Stimulated activated CD4-positive, alpha-beta T cell treated with anti-CD3 and anti-CD28 coated beads, Interleukin-1b, Interleukin-23, amount 100 ng/mL, for 1 hour (primary cell): ENCODE results near the gene DLG2.

Experiments used
- DNase-seq, 2 donors: peaks; one replicate each; pipeline ENCODE4 v3.0.0-alpha.2; 2020; ENCODE audit warnings: low read depth in 2 of 2

The DLG2 gene

GRCh38 chr11:84270466-84270865 lies 1356.7 kb downstream of the DLG2 start:
- no peak for DNase-seq

GRCh38 chr11:84264066-84264465 lies 1363.1 kb downstream of the DLG2 start:
- DNase-seq: no peak

DNA sequence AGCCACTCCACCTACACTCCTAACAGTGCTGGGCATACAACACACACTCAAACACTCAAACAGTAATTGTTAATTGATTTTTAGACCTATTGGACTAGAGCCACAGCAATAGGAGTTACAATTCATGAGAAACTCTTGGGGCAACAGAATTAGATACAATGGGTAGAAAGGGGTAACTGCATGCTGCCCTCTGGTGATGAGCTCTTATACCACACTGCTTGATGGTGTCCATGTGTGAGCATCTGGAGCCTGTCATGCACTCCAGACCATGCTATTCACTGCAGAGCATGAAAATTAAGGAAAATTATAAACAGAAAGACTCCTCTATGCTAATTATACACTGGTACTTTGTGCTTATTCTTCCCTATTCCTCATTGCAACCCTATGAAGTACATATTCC lies 1365.4 kb downstream of the DLG2 start:
- DNase-seq: no peak

DNA sequence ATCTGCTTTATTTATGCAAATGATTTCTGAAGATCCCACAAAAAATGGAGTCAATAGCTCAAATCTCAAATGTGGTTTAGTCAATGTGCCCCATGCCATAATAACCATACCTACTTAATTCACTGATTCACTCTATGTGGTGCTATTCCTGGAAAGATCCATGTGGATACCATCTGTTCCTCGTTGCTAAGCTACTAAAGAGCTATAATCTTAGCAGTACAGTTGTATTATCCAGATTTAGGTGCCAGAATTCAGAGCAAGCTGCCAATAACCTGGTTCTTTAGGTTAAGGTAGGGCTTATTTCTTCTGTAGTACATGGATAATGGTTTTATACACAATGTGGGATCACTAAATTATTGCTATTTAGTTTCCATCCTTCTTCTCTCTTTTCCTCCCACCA lies 1366.3 kb downstream of the DLG2 start:
- DNase-seq: no peak

DNA sequence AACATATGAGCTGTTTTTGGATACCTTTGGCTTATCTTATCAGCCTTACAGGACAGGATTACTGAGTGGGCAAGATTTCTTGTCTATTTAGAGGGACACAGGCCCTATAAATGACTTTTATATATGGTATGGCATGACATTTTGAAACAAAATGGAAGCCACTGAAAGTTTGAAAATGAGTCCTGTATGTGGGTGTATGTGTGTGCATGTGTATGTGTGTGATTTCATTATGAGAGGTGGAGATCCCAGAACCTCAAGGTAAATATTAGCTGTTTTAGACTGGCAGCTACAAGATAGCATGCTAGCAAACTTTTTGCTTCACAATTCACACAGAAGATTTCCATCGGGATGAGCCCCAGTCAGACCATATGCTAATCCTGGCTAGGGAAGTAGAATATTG lies 1370.5 kb downstream of the DLG2 start:
- no peak for DNase-seq

DNA sequence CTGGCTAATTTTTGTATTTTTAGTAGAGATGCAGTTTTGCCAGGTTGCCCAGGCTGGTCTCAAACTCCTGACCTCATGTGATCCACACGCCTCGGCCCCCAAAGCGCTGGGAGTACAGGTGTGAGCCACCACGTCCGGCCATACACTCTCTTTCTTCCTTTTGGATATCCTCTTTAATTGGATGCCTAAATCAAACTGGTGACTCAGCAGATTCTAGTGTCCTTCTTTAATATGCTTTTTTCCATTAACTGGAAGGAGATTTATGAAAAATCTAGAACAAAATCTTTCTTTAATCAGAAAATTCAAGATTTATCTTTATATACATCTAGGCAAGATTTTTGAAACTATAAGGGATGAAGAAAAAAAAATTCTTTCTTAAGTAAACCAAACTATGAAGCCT lies 1371.7 kb downstream of the DLG2 start:
- DNase-seq: no peak

- DNase-seq: no peak
These were observed 1376.1 kb downstream of the DLG2 start for GRCh38 chr11:84250834-84251613.

- no peak for DNase-seq
These were observed 1377.6 kb downstream of the DLG2 start for GRCh38 chr11:84249344-84250135.

DNA sequence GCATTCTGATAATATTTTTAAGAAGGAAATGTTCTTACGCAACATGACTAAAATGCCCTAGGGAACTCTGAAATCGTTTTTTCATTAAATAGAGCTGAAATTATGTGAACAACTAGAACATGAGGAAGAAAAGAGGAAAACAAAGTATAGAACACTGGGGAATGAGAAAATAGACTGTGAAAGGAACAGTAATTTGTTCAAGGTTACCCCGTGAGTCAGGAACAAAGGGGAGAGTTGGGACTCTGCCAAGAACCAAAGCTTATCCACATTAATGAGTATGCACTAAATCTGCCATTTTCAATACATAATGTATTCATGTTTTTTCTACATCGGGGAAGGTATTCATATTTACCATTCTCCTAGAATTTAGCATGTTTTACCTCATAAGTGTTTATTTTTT lies 1379.2 kb downstream of the DLG2 start:
- no peak for DNase-seq

GRCh38 chr11:84247129-84247528 lies 1380.0 kb downstream of the DLG2 start:
- no peak for DNase-seq

GRCh38 chr11:84243629-84244263 lies 1383.4 kb downstream of the DLG2 start:
- no peak for DNase-seq

DNA sequence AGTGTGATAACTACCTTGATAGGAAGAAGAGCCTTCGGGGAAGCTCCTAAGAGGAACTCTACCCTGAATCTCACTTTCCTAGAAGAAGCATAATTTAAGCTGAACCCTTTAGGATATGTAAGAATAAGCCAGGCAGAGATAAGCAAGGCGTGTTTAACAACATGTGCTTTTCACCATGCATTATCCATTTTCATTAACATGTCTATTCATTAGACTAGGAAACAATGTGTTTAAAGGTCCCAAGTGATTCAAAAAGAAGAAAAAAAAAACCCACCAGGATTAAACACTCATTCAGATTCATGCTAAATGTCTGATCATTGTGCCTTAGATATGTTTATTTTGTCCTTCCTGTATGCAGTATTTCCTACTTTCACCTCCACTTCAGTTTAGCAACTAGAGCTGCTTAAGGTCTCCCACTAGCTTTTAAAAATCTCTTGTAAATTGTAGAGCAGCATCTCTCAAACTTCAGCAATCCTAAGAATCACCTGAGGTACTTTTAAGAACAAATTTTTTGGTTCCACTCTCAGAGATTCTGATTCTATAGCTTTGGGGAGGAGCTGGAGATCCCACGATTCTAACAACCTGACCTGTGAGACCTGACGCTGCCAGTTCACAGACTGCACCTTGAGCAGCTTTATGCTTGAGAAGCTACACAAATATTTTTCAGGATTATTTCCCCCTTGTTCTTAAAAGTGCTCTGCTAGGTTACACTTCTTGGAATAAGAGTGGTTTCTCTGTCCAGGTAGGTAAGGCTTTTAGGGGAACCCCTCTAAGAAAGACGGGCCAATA lies 1385.6 kb downstream of the DLG2 start:
- DNase-seq: no peak

- no peak for DNase-seq
These were observed 1386.3 kb downstream of the DLG2 start for GRCh38 chr11:84240847-84241246.

GRCh38 chr11:84236436-84236835 lies 1390.7 kb downstream of the DLG2 start:
- no peak for DNase-seq

DNA sequence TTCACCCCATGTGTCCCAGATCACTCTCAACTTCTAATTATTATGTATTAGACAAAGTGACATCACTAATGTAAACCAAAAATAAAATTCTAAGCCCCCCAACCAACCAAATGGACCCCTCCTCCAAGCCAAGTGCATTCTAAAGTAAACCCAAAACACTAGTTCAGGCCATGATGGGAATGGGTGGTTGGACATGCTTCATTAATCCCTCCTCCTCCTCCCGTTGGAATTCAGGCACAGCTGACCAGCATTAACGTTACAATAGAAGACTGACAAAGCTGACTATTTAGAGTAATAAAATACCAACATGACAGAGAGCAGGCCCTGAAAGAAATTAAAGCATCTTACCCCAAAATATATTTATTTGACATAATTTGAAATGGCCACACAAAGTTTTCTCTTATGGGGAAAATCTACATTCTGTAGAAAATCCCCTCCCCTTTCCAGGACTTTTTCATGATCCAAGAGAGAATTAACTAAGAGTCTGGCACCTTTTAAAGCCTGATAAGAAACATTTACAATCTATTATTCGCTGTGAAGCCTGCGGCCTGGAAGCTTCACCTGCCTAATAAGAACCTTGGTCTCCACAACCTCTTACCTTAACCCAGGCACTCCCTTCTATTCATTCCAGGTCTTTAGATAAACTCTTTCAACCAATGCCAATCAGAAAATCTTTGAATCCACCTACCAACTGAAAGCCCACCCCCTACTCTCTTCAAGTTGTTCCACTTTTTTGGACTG lies 1392.5 kb downstream of the DLG2 start:
- no peak for DNase-seq

GRCh38 chr11:84234011-84234410 lies 1393.1 kb downstream of the DLG2 start:
- no peak for DNase-seq

DNA sequence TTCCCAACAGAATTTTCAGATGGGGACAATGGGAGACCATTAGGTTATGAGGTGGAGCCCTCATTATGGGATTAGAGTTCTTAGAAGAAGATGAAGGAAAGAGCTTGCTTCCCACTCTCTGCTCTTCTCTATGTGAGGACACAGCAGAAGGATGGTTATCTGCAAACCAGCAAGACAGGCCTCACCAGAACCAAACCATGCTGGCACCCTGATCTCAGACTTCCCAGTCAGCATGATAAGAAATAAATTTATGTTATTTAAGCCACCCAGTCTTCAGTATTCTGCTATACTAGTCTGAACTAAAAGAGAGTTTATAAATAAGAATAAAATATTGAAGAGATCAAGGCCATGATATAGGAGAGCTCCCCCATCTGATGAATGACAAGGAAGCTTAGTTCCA lies 1394.6 kb downstream of the DLG2 start:
- no peak for DNase-seq

- no peak for DNase-seq
These were observed 1396.7 kb downstream of the DLG2 start for GRCh38 chr11:84230402-84230801.

DNA sequence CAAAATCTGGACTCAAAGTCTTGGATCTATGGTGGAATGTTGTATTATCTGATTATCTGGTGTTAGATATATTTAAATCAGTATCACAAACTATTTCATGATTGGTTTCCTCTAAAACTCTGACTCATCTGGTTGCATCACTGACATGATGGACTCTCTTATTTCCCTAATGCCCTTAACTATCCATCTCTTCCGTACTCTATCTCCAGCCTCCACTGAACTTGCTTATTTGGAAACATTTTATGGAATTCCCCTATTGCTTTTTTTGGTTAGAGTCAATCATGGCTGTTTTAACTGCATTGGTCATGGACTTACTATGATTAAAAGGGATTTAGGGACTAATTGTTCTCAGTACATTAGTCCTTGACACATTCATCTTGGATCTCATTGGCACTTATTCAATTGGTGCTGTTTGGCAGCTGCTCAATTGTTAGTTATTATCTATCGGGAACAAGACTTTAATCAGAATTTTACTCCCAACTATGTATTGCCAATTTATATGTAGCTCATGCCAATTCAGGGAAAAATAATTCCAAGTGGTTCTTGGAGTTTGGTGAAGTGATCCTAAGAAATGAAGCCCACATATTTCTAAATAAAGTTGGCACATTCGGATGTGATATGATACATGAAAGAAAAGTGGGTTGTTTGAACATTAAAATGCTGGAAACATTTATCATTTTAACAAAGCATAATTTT lies 1399.0 kb downstream of the DLG2 start:
- no peak for DNase-seq

DNA sequence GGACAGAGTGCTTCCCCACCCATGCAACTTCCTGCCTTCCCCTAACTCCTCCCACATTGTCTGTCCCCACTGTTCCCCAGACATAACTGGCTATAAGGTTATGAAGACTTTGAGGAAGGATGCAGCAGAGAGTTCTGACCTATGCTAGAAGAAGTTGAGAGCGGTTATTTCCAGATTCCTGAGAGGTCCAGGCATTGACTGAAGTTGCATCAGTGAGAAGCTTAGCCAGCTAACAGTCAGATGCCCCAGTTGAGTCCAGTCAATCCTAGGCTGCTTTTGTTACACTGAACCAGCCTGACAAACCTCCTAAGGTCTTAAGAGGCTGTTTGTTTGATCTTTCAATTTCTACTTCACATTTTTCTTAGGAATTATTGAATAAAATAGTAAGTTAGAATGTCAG lies 1403.1 kb downstream of the DLG2 start:
- no peak for DNase-seq

DNA sequence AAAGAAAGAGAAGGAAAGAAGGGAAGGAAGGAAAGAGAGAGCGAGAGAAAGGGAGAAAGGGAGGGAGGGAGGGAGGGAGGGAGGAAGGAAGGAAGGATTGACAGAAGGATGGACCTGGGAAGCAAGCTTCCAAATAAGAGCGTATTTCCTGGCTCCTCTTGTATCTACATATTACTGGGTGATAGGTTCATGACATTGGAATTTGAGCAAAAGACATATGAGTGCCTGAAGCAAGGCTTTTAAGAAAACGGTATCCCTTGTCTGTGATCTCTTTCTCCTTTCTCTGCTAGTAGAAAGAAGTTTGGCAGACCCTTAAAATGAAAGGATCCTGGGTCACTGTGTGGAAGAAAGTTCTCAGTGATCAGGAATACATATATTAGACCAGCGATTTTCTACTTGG lies 1408.8 kb downstream of the DLG2 start:
- no peak for DNase-seq
